GM19043 (cell line): ENCODE data around the gene GRIK2.

Source experiments
- ATAC-seq: cut with Tn5 transposase; IDR thresholded peaks from one replicate; pipeline ENCODE4 v1.9.1; 2021; ENCODE audit warnings: low read depth; ENCODE audit not compliant: unreplicated experiment

The GRIK2 gene

DNA sequence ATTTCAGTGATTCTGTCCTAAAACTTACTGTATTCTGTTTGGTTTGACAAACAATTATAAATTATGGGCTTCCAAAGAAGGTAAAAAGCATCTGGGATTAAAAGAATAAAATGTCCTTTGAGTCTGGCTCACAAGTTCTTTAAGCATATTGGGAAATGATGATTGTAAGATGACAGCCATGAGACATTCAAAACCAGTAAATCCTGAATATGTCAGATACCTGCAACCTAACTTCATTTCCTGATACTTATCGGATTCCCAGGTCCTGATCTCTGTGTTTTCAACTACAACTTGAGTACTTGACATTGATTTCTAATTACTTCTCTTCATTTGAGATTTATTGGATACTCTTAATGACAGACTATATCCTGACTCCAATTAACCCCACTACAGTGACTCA, 446.6 kb downstream of the GRIK2 start:
- ATAC-seq = no peak

DNA sequence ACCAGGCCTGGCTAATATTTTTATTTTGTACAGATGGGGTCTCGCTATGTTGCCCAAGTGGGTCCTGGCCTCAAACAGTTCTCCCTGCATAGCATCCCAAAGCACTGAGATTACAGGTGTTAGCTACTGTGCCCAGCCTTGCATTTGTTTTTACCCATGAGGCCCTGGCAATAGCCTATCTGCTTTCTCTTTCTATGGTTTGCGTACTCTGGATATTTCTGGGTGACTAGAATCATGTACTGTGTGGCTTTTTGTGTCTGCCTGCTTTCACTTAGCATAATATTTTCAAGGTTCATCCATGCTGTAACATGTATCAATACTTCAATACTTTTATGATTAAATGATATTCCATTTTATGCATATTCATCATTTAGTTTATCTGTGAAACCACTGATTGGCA, 451.7 kb downstream of the GRIK2 start:
- ATAC-seq = no peak

DNA sequence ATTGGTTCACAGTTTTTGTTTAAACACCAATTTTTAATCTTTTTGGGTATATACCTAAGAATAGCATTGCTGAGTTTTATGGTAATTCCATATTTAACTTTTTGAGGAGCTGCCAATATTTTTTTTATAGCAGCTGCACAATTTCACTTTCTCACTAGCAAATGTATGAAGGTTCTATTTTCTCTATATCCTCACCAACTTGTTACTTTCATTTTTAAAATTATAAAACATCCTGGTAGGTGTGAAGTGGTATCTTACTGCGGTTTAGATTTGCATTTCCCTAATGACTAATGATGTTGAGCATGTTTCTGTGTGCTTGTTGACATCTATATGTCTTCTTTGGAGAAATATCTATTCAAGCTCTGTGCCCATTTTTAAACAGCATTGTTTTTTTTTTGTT, 452.1 kb downstream of the GRIK2 start:
- peak; percentile 88 for ATAC-seq

DNA sequence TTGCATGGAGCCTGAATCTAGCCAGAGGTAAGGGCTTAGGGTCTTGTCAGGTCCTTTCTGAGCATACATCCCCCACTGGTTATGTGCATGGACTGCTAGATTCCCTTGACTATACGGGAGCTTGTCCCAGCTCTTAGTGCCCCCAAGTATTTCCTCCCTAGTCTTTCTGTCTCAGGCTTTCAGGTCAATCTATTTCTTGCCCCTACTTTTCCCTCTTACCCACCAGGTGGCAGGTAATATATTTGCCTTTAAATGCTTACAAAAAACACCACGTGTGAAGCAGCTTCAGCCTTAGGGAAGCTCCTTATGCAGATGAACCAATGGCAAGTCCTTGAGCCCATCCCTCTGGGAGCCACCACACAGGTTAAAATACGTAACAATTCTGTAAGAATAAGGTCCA, 454.2 kb downstream of the GRIK2 start:
- ATAC-seq = no peak

DNA sequence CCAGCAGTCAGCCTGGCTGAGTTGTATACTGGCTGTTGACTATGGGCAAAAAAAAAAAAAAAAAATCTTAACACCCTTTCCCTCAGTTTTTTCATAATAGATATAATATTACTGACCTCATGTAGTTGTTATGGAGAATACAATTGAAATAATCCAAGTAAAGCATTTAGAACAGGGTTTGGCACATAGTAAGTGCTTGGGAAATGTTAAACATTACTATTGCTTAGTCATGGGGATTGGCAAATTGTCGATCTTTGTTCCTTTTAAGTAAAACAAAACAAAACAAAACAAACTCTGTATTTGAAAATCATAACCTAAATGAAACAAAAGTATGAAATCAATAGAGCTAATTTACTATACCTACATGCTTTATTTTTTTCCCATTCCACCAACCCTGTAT, 458.4 kb downstream of the GRIK2 start:
- ATAC-seq = no peak

DNA sequence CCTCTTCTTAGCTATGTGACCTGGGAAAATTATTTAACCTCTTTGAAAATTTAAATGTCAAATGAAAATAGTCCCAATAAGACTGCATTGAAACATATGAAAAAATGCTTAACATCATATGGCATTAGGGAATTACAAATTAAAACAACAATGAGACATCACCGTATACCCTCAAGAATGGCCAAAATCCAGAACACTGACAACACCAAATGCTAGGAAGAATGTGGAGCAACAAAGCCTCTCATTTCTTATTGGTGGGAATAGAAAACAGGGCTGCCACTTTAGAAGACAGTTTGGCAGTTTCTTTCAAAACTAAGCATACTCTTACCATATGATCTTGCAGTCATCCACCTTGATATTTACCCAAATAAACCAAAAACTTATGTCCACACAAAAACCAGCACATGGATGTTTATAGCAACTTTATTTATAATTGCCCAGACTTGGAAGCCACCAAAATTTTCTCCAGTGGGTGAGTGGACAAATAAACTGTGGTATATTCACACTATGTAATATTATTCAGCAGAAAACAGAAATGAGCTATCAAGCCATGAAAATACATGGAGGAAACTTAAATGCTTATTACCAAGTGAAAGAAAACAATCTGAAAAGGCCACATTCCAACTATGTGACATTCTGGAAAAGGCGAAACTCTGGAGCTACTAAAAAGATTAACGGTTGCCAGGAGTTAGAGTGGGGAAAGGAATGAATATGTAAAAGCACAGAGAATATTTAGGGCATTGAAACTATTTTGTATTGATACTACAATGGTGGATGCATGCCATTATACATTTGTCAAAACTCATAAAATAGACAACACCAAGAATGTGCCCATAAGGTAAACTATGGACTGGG, 459.9 kb downstream of the GRIK2 start:
- no peak for ATAC-seq

DNA sequence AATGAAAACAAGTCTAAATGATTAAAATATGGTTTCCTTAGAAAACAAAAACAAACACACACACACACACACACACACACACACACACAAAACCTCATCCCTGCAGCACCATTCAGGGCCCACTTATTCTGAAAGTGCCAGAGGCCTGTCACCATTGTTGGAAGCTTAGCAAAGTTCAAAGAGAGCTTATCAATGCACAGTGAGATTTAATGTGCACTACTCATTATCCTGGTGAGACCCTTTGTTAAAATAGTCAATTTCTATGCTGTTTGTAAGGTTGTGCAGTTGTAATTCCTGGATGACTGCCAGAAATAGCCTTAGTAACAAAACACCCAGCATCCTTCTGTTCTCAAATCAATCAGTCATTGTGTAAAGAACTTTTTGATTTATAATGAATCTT, 482.9 kb downstream of the GRIK2 start:
- no peak for ATAC-seq

DNA sequence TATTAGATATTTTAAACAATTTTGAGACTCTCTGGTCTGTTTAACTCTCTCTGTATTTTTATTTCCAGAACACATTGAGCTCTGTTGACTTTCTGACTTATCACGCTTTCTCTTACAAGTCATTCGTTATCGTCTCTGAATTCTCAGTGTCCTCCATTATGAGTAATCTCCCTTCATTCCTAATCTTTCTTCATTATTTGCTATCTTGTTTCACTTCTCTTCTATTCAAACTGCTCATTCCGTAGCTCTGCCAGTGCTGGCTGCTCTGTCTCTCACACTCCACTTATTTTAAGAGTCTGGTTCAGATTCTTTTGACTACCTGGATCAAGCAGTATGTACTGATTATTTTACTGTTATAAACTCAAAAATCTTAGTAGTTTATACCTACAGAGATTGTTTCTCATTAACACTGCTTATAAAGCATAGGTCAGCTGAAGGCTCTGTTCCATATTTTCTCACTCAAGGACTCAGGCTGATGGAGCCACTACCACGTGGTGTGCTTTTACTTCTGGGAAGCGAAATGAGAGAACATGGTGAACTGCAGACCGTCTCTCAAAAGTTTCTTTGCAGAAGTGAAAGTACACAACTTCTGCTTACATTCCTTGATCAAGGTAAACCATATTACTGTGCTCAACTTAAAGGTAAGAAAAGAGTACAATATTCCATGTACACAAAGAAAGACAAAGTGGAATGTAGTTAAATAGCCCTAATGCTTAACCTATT, 485.2 kb downstream of the GRIK2 start:
- ATAC-seq = no peak

DNA sequence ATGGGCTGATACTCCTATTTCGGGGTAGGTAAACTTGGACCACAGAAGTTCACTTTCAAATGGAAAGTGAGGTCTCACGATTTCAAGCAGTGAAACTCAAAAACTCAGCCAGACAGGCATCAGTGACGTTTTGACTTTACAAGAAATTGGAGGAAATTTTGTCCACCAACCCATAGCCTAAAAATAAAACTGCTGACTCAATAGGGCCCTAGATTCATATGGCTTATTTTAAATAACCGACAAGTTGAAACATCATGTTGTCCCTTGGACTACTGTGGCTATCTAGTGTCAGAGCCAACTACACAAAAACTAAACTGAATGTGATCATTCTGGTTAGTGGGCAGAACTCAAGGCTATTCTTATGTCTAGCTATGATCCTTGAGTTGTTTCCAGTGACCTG, 486.3 kb downstream of the GRIK2 start:
- ATAC-seq = no peak

DNA sequence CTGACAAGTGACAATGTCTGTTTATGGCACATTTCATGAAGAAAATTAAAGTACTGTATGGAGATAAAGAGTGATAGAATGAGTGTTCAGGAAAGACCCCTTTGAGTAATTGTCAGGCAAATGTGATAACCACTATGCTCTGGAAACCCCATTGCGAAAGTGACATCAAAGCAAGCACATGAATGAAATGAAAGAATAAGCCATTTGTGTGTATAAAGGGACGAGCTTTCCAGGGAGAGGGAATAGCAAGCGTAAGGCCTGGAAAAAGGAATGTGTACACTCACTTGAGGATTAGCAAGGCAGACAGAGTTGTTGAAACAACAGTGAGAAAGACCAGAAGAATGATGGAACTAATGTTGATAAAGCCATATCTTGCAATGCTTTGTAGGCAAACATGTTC, 490.0 kb downstream of the GRIK2 start:
- ATAC-seq = no peak

DNA sequence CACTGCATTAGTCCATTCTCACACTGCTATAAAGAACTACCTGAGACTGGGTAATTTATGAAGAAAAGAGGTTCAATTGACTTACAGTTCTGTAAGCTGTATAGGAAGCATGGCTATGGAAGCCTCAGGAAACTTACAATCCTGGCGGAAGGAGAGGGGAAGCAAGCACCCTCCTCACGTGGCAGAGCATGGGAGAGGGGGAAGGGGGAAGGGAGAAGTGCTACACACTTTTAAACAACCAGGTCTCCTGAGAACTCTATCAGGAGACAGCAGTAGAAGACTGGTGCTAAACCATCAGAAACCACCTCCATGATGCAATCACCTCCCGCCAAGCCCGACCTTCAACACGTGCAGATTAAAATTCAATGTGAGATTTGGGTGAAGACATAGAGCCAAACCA, 494.0 kb downstream of the GRIK2 start:
- ATAC-seq = no peak

DNA sequence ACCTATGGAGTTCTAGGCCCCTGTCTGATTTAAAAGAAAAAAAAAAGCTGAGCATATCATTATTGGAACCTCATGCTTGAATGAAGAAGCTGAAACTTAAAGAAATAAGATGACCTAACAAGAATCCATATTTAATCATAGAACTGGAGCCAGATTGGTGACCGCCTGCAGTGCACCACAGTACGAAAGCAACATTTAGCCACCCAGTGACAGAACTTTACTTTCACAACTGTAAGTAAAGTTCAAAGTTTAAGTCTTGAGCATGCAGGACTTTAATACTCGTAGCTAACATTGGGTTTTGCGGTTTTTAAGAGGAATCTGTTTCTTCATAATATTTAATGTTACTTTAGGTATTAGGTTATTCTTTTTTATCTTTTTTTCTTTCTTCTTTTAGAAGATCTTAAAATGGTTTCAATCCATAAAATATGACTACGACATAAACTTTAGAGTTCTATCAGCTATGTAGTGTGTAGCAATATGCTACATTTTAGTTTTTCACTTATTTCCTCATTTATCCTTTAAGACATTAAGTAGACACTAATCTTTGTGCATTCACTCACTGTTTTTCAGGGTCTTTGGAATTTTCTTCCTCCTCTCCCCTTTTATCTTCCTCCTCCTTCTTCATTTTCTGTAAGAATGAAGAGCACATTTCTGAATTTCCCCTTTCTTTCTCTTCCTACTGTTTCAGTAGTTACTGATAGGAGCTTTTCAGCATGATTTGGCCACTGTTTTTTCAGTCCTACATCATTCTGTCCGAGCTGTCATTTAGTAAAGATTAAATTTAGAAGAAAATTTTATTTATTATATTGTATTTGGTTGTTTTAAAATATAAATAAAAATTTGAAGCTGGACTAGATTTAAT, 514.1 kb downstream of the GRIK2 start:
- ATAC-seq = no peak

DNA sequence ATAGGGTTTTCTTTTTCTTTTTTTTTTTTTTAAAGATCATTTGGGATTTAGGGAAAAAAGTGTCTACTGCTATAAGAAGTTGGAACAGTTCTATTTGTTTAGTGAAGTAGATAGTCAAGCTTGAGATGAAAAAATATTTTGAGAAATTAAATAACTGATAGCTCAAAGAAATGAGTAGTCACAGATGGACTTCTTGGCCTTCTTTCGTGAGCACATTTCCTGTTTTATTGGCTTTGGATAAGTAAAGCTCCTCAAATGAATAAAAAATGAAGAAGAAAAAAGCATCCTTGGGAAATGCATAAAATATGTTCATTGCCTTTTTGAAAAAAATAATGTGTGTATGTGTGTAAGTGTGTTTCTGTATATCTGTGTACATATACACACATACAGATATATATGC, 515.9 kb downstream of the GRIK2 start:
- no peak for ATAC-seq

DNA sequence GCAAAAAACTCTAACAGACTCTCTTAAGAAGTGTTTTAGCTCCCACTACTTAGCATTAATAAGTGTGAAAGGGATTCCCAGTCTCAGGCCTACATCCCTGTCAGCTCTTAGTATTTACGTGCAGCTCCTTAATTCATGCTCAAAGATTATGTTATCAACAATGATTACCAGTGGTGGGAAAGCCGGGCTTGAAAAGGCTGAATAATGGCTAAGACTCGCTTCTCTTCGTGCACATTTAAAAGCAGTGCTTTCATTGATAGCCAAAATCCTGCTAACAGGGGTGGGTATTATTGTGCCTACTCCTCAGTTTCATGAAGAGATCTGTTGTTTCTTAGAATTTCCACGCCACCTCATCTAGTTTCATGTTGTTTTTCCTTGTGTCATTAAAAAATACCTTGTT, 518.8 kb downstream of the GRIK2 start:
- ATAC-seq = no peak

DNA sequence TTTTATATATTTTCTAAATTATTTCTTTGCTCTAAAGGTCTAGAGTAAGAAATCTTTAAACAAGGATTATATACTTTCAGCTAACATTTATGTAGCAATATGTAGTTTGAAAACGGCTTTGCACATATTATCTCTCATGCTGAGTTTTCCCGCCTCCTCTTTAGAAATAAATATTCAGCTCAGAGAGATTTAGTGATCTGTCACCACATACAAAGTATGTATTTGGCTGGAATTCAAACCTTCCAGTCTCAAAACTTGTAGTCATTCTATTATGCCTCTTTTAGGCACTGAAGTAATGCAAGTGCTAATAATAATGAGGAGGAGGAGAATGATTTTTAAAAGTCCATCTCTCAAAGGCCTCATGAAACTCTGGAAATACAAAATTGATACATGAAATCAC, 525.0 kb downstream of the GRIK2 start:
- no peak for ATAC-seq

DNA sequence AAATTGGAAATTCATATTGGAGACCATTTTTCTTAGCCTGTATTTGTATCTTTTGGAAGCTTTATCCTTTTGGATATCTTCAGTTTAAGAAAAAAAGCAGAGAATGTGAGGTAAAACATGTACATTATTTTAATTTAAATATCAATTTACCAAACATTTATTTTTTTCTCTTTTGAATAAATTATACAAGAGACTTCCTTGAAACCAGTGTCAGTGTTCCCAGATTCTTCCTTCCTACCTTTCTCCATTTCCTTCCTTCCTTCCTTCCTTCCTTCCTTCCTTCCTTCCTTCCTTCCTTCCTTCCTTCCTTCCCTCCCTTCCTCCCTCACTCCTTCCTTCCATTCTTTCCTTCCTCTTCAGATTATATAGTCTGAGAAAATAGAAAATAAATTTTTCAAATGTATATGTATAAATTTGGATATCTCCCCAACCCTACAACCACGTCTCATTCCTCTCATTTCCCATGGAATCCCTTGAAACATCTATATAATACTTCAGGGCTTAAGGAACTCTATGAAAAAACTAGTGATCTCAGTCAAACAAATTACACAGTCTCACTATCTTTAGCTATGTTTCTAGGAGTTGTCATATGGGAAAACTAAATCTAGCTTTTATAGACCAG, 528.4 kb downstream of the GRIK2 start:
- no peak for ATAC-seq

DNA sequence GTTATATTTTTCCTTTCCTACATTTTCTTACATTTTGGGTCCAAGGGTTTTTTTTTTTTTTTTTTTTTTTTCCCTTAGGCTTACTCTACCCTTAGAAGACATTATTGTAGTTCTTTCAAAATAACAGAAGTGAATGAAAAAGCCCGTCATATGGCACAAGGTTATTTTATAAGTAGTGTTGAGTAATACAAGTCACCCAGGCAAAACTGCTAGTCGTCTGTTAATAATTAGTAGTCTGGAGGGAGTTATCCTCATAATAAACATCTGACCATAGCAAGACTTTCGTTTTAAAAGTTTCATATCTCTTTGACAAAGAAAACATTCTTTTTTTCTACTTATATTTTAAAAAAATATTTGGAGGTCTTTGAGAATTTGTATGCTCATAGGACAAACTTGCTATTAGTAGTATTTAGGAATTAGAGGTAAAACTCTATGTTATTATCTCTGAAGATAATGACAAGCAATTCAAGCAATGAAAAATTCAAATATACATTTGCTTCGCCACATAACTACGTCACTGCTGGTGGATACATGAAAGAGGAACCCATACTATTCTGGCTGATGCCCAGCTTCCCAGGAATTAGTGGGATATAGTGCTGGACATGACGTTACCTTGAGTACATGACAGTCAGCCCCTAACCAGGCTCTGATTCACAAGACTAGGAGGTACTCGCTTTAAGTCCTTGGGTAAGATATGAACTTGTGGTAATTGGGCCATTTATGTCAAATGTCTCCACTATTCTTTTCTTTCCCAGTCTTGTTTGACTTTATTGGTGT, 532.8 kb downstream of the GRIK2 start:
- no peak for ATAC-seq

DNA sequence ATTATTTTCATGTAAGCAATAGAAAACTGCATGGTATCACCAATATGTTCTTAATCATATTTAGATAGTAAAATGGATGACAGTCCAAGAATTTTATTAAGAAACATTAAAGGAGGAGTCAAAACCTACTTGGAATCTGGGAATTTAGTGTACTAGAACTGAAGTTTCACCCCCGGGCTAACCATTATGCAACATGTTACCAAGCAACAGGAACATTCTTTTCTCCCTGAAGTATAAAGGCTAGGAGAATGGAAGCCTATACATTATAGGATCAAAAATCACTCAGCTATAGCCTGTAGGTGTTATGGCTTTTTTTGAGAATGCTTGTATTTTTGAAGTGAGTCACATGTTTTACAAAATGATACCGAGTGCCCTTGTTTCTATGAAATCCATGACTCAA, 538.3 kb downstream of the GRIK2 start:
- no peak for ATAC-seq

DNA sequence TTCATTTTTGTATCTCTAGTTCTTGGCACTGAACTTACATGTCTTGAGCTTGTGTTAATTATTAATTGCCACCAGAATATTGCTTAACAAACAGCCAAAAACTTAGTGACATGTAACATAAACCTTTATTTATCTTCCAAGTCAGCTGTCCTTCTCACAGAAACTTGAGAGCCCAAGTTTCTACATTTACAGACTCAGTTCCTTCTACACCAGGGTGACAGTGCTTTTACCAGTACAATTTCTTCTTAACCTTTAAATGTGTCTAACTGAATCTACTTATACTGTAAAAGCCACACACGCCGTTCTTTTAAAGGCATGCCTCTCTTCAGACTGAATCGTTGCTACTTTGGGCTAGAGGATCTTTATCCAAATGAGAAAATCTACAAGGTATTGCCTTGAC, 539.2 kb downstream of the GRIK2 start:
- no peak for ATAC-seq

DNA sequence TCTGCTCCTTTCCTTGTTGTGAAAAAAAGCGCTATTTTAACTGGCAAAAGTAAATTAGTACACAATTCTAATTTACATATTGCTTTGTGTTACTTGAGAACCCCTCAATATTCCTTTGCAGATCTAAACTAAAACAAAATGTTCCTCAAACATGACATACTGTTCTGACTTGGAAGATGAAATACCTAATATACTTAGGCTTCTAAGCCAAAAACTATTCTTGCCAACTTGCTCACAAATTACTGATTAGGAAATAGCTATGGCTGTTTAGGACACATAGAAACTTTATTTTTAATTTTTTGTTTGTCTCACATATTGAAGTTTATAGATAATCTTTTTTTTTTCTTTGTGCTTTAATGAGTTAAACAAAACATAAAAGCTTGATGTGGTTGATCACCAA, 542.2 kb downstream of the GRIK2 start:
- no peak for ATAC-seq
